Erythroblast (primary cell): ENCODE data around the gene BLACAT1.

ENCODE experiments used
- GATA1 ChIP-seq: IDR thresholded peaks from 2 replicates; pipeline ENCODE4 v1.6.1; 2011; ENCODE audit warnings: low read depth, mild to moderate bottlenecking, control low read depth, low read length, moderate library complexity
- POLR2A ChIP-seq: IDR thresholded peaks from 2 replicates; pipeline ENCODE4 v1.6.1; 2011; ENCODE audit warnings: mild to moderate bottlenecking, low read length

DNA sequence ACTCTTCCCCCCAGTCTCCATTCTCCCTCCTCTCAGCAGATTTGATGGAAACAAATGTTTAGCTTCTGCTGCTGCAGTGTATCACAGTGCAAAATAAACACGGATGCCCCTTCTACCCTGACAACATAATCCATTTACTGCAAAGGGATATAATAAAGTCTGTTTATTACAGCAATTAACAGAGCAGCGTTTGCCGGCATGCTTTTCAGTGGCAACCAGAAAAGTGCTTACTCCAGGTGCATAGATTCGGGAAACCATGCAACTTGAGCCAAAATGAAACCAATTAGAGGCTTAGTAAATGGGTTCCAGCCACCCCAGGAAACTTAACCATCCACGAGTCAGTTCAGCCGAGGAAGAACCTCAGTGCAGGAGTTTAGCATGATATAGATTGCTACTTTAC lies 21.1 kb downstream of the BLACAT1 start:
- TF ChIP-seq POLR2A, result no peak
- TF ChIP-seq GATA1, result no peak
